ENCODE measurements around the gene EXOSC2.

EXOSC2 gene

GRCh38 chr9:130751631-130752355 lies 58.2 kb downstream of the EXOSC2 start:
- TF ChIP-seq, protein P1, sequence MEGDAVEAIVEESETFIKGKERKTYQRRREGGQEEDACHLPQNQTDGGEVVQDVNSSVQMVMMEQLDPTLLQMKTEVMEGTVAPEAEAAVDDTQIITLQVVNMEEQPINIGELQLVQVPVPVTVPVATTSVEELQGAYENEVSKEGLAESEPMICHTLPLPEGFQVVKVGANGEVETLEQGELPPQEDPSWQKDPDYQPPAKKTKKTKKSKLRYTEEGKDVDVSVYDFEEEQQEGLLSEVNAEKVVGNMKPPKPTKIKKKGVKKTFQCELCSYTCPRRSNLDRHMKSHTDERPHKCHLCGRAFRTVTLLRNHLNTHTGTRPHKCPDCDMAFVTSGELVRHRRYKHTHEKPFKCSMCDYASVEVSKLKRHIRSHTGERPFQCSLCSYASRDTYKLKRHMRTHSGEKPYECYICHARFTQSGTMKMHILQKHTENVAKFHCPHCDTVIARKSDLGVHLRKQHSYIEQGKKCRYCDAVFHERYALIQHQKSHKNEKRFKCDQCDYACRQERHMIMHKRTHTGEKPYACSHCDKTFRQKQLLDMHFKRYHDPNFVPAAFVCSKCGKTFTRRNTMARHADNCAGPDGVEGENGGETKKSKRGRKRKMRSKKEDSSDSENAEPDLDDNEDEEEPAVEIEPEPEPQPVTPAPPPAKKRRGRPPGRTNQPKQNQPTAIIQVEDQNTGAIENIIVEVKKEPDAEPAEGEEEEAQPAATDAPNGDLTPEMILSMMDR (IDR thresholded peaks at IDR 0.05; ENCODE audit: insufficient read depth, low read length, poor library complexity, severe bottlenecking): no peak
- Histone ChIP-seq H3K27me3 (replicated peaks; ENCODE audit: control insufficient read depth, insufficient read depth, low read length) (no peaks in the 10 kb centered on the region), H3K4me3 (replicated peaks; ENCODE audit: low read depth, low read length) (no peak overlapping the region), H3K36me3 (ENCODE audit: control insufficient read depth, insufficient read depth, low read length) (no peaks in the 10 kb centered on the region)
- DNase-seq (ENCODE audit: extremely low read depth, insufficient read length): no peak

Measured in GM06990 (cell line).